Fibroblast of the aortic adventitia (primary cell): ENCODE results near the gene CUX1. TPM values are rescaled to one million over a fixed set of nuclear protein-coding genes. Genes with fewer than 3 reads are reported as not detected.
A peak's percentile ranks its signal among the peaks of the same experiment; 100 is the strongest.

Experiments used
- DNase-seq: peaks from one replicate; pipeline ENCODE4 v3.0.0-alpha.2; 2010; ENCODE audit warnings: low read depth
- H3K4me3 ChIP-seq: 2 replicates; pipeline ENCODE4 v1.5.1; 2011; ENCODE audit warnings: low read depth, mild to moderate bottlenecking, control low read depth, low read length, moderate library complexity
- total RNA-seq: library from RNA; depleted of rRNA; stranded (reverse); fragments of >200 nt; gene quantifications from 2 replicates; pipeline ENCODE4 v1.2.3, GENCODE V29; 2012; ENCODE audit warnings: low replicate concordance
- TF ChIP-seq, protein P1 (sequence below): IDR thresholded peaks from 2 replicates; pipeline ENCODE4 v1.5.1; 2011; ENCODE audit warnings: mild to moderate bottlenecking, low read length, control low read depth, inconsistent platforms; ENCODE audit not compliant: insufficient read depth

The CUX1 gene
- total RNA-seq, 1 donor: 44.2 TPM

DNA sequence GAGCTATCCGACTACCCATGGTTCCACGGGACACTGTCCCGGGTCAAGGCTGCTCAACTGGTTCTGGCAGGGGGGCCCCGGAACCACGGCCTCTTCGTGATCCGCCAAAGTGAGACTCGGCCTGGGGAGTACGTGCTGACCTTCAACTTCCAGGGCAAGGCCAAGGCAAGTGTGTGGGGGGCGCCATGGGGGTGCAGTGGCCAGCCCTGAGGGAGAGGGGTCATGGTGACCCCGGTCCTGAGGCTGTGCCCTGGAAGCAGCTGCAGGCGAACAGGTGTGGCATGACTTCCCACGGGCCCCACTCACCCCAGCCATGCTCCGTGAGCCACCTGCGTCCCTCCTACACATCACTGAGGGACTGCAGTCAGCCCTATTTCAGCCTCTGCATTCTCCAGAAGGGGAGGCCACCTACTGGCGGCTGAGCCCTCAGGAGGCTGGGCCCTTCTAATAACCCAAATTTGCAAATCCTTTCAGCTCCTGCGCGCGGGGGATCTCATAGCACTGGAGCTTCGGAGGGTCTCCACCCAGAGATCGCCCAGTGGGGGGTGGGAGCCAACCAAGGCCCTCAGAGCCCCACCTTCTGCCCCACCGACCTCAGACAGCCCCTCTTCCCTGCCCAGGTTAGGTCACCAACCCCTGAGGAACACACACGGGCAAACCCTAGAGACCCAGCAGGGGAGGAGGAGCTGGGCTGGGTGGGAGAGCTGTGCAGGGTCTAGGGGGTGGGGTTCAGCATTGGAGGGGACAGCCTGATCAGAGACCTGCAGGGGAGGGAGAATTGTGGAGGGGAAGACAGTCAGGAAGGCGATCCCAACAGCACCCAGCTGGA, 500.0 kb downstream of the CUX1 start:
- no peak overlapping the region for H3K4me3 ChIP-seq
- TF ChIP-seq, protein P1, sequence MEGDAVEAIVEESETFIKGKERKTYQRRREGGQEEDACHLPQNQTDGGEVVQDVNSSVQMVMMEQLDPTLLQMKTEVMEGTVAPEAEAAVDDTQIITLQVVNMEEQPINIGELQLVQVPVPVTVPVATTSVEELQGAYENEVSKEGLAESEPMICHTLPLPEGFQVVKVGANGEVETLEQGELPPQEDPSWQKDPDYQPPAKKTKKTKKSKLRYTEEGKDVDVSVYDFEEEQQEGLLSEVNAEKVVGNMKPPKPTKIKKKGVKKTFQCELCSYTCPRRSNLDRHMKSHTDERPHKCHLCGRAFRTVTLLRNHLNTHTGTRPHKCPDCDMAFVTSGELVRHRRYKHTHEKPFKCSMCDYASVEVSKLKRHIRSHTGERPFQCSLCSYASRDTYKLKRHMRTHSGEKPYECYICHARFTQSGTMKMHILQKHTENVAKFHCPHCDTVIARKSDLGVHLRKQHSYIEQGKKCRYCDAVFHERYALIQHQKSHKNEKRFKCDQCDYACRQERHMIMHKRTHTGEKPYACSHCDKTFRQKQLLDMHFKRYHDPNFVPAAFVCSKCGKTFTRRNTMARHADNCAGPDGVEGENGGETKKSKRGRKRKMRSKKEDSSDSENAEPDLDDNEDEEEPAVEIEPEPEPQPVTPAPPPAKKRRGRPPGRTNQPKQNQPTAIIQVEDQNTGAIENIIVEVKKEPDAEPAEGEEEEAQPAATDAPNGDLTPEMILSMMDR: no peak
- no peak for DNase-seq

DNA sequence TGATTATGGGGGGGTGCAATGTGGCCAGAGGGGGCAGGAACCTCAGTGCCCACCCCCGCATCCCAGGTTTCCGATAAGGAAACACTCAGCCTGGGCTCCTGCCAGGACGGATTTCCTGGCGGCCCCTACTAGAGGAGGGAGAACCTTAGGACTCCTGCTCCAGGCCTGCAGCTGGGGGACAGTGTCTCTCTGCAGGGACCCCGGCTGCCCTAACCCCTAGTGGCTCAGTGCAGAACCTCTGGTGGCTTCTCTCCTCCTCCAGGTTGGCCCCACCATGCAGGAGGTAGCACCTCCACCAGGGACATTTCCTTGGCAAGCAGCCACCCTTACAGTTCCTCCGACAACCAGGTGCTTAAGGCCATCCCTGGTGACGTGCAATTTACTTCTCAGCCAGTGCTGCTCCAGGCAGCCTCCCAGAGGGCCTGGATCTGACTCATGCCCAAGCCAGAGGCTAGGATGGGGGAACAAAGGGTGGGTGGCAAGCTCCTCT, 501.1 kb downstream of the CUX1 start:
- TF ChIP-seq, protein P1: no peak
- peak; percentile 2 for DNase-seq
- no peak overlapping the region for H3K4me3 ChIP-seq

DNA sequence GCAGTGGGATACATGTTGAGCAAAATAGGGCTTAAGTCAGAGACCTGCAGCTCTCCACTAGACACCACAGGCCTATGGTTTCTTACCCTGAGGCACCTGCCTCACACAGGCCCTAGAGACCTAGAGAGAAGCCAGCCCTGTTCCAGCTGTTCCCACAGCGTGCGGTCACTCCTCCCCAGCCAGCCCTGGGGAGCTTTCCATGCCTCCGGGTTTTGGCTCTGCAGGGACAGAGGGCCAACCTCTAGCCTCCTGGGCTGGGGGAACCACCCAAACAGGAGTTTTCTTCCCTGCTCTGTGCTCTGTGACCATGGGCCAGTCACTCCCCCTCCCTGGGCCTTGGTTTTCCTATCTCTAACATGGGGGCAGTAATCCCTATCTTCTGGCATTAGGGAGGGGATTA, 502.2 kb downstream of the CUX1 start:
- TF ChIP-seq, protein P1: no peak
- H3K4me3 ChIP-seq: no peak overlapping the region
- no peak for DNase-seq

GRCh38 chr7:102320181-102320580, 502.8 kb downstream of the CUX1 start:
- no peak for DNase-seq
- no peak overlapping the region for H3K4me3 ChIP-seq
- TF ChIP-seq, protein P1: no peak

DNA sequence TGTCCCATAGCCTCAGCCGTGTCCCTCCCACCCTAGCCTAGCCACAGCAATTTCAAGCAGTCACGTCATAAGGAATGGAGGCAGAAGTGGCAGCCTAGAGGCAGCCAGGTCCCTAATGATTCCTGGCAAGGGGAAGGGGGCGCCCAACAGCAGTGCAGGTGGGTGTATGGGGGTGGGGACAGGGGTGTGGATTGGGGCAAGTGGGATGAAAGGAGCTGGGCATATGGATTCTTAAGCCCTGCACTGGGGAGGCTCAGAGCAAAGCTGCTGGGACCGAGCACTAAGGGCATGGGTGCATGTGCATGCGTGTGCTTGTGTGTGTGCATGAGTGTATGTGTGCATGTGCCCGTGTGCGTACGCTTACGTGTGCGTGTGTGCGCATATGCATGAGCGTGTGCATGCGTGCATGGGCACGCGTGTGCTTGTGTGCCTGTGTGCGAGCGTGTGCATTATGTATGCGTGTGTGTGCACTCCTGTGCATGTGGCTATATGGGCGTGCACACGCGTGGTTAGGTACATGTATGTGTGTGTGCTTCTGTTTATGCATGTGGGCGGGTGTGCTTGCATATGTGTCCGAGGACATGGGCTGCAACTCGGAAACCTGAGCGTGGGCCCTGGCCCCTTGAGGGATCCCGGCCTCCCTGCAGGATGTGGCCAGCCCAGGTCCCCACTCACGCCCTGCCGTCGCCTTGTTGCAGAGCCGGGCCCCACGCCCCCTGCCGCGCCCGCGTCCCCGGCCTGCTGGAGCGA, 503.4 kb downstream of the CUX1 start:
- TF ChIP-seq, protein P1: no peak
- H3K4me3 ChIP-seq: no peak overlapping the region
- DNase-seq: no peak

DNA sequence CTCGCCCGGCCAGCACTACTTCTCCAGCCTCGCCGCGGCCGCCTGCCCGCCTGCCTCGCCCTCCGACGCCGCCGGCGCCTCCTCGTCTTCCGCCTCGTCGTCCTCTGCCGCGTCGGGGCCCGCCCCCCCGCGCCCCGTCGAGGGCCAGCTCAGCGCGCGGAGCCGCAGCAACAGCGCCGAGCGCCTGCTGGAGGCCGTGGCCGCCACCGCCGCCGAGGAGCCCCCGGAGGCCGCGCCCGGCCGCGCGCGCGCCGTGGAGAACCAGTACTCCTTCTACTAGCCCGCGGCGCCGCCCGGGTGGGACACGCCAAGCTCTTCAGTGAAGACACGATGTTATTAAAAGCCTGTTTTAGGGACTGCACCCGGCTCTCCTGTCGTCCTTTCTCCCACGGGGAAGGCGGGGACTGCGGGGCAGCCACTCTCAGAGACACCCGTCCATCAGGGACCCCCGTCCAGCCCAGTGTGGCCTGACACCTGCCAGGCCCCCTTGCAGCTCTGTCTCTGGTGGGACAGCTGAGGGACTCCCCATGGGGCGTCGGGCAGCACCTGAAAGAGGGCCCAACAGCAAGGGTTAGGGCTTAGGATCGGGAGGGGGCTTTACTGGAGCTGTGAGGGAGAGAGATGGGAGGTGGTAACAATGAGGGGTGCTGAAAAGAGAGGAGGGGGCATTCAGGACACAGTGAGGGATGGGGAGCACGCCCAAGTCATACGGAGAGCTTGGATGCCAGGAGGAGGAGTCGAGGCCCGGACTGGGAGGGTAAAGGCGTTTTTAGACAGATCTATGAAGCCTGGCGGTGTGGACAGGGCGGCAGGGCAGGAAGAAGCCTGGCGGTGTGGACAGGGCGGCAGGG, 504.1 kb downstream of the CUX1 start:
- H3K4me3 ChIP-seq: no peak overlapping the region
- no peak for DNase-seq

More for the DNA sequence above, 504.1 kb downstream of the CUX1 start:
- TF ChIP-seq, protein P1: no peak
